GM13976 (cell line): Measurements from ENCODE around the gene AIDA.

Experiments
- DNase-seq: peaks from one replicate; pipeline ENCODE4 v3.0.0; 2012; ENCODE audit warnings: low spot score
- in situ Hi-C: fragments of 300-500 bp; cut with MboI; formaldehyde crosslinking; loops from one replicate; pipeline ENCODE4 v1.12.0; 2022; ENCODE audit warnings: low sequenced_read_pairs, mixed read lengths, inconsistent platforms; ENCODE audit not compliant: unreplicated experiment
- TF ChIP-seq, protein P1 (sequence below): IDR thresholded peaks from 2 replicates; pipeline ENCODE4 v1.5.1; 2012; ENCODE audit warnings: borderline replicate concordance, mild to moderate bottlenecking; ENCODE audit not compliant: insufficient read depth; ENCODE audit errors: extremely low read depth, missing control alignments, control extremely low read depth

Gene AIDA

DNA sequence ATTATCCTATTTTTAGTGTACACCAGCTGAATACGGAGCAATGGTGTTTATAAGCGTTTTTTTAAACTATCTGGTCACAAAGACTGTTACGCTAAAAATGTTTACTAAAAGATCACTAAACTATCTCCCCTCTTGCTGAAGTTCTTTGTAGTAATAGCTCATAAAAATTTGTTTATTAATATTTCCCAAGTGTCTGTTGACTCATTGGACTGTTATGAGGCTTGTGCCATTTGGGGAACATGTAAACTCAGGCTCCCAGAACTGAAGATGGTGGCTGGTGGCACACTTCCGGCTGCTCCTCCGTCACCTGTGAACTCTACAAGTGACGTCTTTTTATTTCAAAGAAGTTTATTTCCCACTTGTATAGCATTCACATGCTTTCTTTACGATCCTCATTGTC lies 46.3 kb downstream of the AIDA start:
- in situ Hi-C loops = no loop called here
- TF ChIP-seq, protein P1, sequence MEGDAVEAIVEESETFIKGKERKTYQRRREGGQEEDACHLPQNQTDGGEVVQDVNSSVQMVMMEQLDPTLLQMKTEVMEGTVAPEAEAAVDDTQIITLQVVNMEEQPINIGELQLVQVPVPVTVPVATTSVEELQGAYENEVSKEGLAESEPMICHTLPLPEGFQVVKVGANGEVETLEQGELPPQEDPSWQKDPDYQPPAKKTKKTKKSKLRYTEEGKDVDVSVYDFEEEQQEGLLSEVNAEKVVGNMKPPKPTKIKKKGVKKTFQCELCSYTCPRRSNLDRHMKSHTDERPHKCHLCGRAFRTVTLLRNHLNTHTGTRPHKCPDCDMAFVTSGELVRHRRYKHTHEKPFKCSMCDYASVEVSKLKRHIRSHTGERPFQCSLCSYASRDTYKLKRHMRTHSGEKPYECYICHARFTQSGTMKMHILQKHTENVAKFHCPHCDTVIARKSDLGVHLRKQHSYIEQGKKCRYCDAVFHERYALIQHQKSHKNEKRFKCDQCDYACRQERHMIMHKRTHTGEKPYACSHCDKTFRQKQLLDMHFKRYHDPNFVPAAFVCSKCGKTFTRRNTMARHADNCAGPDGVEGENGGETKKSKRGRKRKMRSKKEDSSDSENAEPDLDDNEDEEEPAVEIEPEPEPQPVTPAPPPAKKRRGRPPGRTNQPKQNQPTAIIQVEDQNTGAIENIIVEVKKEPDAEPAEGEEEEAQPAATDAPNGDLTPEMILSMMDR = no peak
- no peak for DNase-seq

GRCh38 chr1:222663431-222663934 lies 48.8 kb downstream of the AIDA start:
- DNase-seq = no peak
- in situ Hi-C loops = no loop called here
- TF ChIP-seq, protein P1 = no peak

DNA sequence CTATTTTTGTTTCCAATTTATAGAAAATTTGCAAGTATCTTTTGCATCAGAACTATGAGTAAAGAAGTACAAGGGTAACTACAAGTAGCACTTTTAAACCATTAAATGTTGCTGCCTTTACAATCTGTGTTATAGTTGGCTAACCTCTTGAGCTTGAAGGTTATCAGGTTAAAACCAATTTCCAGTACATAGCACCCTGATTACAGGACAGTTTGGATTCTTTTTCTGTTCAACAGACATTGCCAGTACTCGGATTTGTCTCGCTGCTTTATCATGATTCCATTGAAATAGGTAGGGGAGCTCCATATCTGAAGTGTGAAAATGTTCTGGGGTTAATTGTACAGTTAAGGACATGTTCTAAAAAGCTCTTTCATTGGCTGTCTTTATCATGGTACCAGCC lies 54.4 kb downstream of the AIDA start:
- in situ Hi-C loops = no loop called here
- no peak for DNase-seq
- TF ChIP-seq, protein P1 = no peak

- no peak for DNase-seq
- in situ Hi-C loops = no loop called here
- TF ChIP-seq, protein P1 = no peak
Observed at GRCh38 chr1:222656391-222657155, 55.7 kb downstream of the AIDA start.

DNA sequence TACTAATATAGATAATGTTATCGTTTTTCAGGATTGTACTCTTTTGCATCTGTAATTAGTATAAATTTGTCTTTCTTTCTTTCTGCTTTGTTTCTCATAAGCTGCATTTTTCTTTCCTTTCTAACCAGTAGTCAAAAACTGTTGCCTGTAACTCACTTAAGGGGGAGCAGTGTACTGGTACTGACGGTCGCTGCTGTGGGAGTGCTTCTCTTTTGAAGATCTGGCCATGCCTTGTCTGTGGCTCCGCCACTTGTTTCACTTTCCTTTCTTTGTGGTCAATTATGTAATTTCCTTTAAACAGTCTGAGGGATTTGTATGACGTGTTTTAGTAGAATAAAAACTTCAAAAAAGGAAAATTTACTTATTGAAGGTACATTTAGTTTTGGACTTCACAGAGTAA lies 57.4 kb downstream of the AIDA start:
- peak; percentile 67 for DNase-seq
- TF ChIP-seq, protein P1 = peak; percentile 36
- in situ Hi-C loops = no loop called here

GRCh38 chr1:222653178-222653827 lies 59.0 kb downstream of the AIDA start:
- in situ Hi-C loops = no loop called here
- TF ChIP-seq, protein P1 = no peak
- DNase-seq = no peak
